ENCODE measurements around the gene AKR1D1. TPM values are rescaled to one million over a fixed set of nuclear protein-coding genes. Genes with fewer than 3 reads are reported as not detected.

Gene AKR1D1
- total and polyA plus RNA-seq, 10 of the 15 experiments (the other 5 are each of a cell fraction or from before 2014, with no cell fraction given): 0.09 to 0.34 TPM; not detected in 8

GRCh38 chr7:138167869-138168296 lies 91.6 kb downstream of the AKR1D1 start (continued):
- TF ChIP-seq SIX5 (IDR thresholded peaks at IDR 0.05; ENCODE audit: low read depth, low read length, severe bottlenecking): no peak
- TF ChIP-seq SMAD1 (IDR thresholded peaks at IDR 0.05; ENCODE audit: low read depth, partially characterized antibody): no peak

Small RNA genes lying within 50 kb of the gene (small RNA-seq; reads per million reads assigned to genes)
- gene AC024082.2: not detected
- gene RN7SKP223: not detected

Other genes with a start within 250 kb of the AKR1D1 start
- 23.3 and 29.9 TPM in 2 replicates for gene DGKI, start 229.5 kb upstream of the AKR1D1 start, total RNA-seq (2014; rRNA removed)
- gene DGKI, start 229.5 kb upstream of the AKR1D1 start, total RNA-seq (2014; rRNA removed; fragmentation: Illumina TruSeq; extraction: Trizol): 26.8 and 29.9 TPM in 2 replicates
- 15.9 and 17.7 TPM in 2 replicates for gene DGKI, start 229.5 kb upstream of the AKR1D1 start, total RNA-seq (2021)
- gene DGKI, start 229.5 kb upstream of the AKR1D1 start, polyA plus RNA-seq (2011; rRNA removed): 33.0 and 39.3 TPM in 2 replicates
- gene DGKI, start 229.5 kb upstream of the AKR1D1 start, polyA plus RNA-seq (2014; fragmentation: Illumina TruSeq; extraction: Trizol): 20.9 and 25.8 TPM in 2 replicates
- gene DGKI, start 229.5 kb upstream of the AKR1D1 start, polyA plus RNA-seq (2014; fragmentation: Nextera tagmentation; extraction: Ambion mirVana): 10 to 100 TPM; 28.3 to 37.1 TPM
- 19.8 and 20.4 TPM in 2 replicates for gene DGKI, start 229.5 kb upstream of the AKR1D1 start, polyA plus RNA-seq (2014; rRNA removed)
- 10 to 100 TPM; 10.4 TPM for gene DGKI, start 229.5 kb upstream of the AKR1D1 start, polyA plus RNA-seq (2016; fragmentation: Nextera tagmentation; extraction: Ambion mirVana)
- 13.3 and 16.7 TPM in 2 replicates for gene CREB3L2, start 74.4 kb upstream of the AKR1D1 start, total RNA-seq (2014; rRNA removed)
- 17.9 and 18.0 TPM in 2 replicates for gene CREB3L2, start 74.4 kb upstream of the AKR1D1 start, total RNA-seq (2014; rRNA removed; fragmentation: Illumina TruSeq; extraction: Trizol)
- 65.2 and 67.1 TPM in 2 replicates for gene CREB3L2, start 74.4 kb upstream of the AKR1D1 start, total RNA-seq (2021)
- gene CREB3L2, start 74.4 kb upstream of the AKR1D1 start, polyA plus RNA-seq (2011; rRNA removed): 21.5 and 34.9 TPM in 2 replicates
- 34.5 and 38.4 TPM in 2 replicates for gene CREB3L2, start 74.4 kb upstream of the AKR1D1 start, polyA plus RNA-seq (2014; fragmentation: Illumina TruSeq; extraction: Trizol)
- 1 to 10 TPM; 6.4 to 8.1 TPM for gene CREB3L2, start 74.4 kb upstream of the AKR1D1 start, polyA plus RNA-seq (2014; fragmentation: Nextera tagmentation; extraction: Ambion mirVana)
- 21.8 and 29.4 TPM in 2 replicates for gene CREB3L2, start 74.4 kb upstream of the AKR1D1 start, polyA plus RNA-seq (2014; rRNA removed)
- 10 to 100 TPM; 30.5 to 37.1 TPM for gene CREB3L2, start 74.4 kb upstream of the AKR1D1 start, polyA plus RNA-seq (2016; fragmentation: Nextera tagmentation; extraction: Ambion mirVana)

All from GM12878 (cell line).